OCI-LY3 (cell line): ENCODE measurements around the gene PIGX.

Experiments used
- EZH2phosphoT487 ChIP-seq: fragments of 200-600 bp; shearing (Covaris generic); IDR thresholded peaks from 2 replicates; pipeline ENCODE4 v1.6.1; 2018; ENCODE audit warnings: antibody characterized with exemption, mixed run types, low read depth
- TF ChIP-seq, protein P1 (sequence below): fragments of 200-600, 300-600 bp; sonication (generic); IDR thresholded peaks from 2 replicates; pipeline ENCODE4 v1.5.1; 2014; ENCODE audit warnings: antibody characterized with exemption, low read length, low read depth

DNA sequence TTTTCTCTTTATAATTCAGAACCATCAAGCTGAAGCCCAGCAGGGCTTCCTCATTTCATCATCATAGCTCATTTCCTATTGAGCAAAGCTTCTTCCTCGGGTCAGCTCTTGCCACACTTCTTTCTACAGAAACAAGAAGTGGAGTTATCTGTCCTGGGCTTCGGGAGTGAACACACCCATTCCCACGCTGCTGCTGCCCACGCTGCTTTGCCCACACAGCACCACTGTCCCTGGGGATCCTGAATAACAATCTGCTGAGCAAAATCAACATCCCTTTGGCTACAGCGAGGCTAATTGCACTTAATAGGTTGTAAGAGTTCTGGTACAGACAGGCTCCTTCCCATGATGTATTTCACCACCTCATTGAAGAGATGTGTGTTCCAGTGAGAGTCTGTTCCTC is 23.8 kb upstream of the PIGX start:
- TF ChIP-seq, protein P1, sequence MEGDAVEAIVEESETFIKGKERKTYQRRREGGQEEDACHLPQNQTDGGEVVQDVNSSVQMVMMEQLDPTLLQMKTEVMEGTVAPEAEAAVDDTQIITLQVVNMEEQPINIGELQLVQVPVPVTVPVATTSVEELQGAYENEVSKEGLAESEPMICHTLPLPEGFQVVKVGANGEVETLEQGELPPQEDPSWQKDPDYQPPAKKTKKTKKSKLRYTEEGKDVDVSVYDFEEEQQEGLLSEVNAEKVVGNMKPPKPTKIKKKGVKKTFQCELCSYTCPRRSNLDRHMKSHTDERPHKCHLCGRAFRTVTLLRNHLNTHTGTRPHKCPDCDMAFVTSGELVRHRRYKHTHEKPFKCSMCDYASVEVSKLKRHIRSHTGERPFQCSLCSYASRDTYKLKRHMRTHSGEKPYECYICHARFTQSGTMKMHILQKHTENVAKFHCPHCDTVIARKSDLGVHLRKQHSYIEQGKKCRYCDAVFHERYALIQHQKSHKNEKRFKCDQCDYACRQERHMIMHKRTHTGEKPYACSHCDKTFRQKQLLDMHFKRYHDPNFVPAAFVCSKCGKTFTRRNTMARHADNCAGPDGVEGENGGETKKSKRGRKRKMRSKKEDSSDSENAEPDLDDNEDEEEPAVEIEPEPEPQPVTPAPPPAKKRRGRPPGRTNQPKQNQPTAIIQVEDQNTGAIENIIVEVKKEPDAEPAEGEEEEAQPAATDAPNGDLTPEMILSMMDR, result no peak
- no peak for TF ChIP-seq EZH2phosphoT487
